Stimulated activated memory B cell treated with anti-CD40 and anti-IgM and Interleukin-4, amounts not matched to agents 10 μg/mL and 1 μg/mL and 100 μg/mL, for 72 hours (primary cell): ENCODE data around the gene MED9.
"Not testable (repeated sequence)": the region's sequence is repeated elsewhere in the genome, so short reads cannot be mapped to it uniquely, and the experiment has no call there.

Experiments
- ATAC-seq: fragments of 150-1000 bp; cut with Tn5 transposase; 2 replicates; pipeline ENCODE4 v1.10.0; 2021
- H3K27ac Mint-ChIP-seq: one replicate; pipeline ENCODE4 v1.8.0; 2022; ENCODE audit warnings: mild to moderate bottlenecking, mixed read lengths
- H3K27me3 Mint-ChIP-seq: one replicate; pipeline ENCODE4 v1.8.0; 2022; ENCODE audit warnings: mixed read lengths
- H3K36me3 Mint-ChIP-seq: one replicate; pipeline ENCODE4 v1.8.0; 2022; ENCODE audit warnings: mixed read lengths
- H3K4me1 Mint-ChIP-seq: one replicate; pipeline ENCODE4 v1.8.0; 2022; ENCODE audit warnings: mixed read lengths
- H3K4me3 Mint-ChIP-seq: one replicate; pipeline ENCODE4 v1.8.0; 2022; ENCODE audit warnings: mild to moderate bottlenecking, moderate library complexity, mixed read lengths
- H3K9me3 Mint-ChIP-seq: one replicate; pipeline ENCODE4 v1.8.0; 2022; ENCODE audit warnings: mixed read lengths

The MED9 gene

DNA sequence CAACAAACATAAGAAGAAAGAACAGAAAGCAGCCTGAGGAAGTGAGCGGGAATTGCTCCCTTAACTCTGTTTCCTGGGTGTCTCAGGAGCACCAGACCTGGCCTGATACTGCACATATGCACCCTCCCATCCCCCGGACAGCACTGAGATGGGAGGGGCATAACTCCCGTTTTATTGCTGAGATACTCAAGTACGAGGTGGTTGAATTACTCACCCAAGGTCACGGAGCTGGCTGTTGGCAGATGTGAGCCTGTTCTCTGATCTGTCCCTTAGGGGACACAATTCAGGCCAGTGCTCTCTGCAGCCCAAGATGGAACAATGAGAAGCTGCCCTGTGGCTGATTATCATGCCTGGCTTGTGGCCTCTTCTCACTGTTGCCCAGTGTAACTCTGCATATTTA is 9.1 kb upstream of the MED9 start:
- Mint-ChIP-seq H3K4me1 (no peaks in the 10 kb centered on the region), H3K4me3 (no peak overlapping the region), H3K9me3 (peaks cover 3% of the 10 kb centered on the region), H3K27ac (no peak overlapping the region), H3K36me3 (no peaks in the 10 kb centered on the region), H3K27me3 (peaks cover 73% of the 10 kb centered on the region)
- no peak for ATAC-seq

DNA sequence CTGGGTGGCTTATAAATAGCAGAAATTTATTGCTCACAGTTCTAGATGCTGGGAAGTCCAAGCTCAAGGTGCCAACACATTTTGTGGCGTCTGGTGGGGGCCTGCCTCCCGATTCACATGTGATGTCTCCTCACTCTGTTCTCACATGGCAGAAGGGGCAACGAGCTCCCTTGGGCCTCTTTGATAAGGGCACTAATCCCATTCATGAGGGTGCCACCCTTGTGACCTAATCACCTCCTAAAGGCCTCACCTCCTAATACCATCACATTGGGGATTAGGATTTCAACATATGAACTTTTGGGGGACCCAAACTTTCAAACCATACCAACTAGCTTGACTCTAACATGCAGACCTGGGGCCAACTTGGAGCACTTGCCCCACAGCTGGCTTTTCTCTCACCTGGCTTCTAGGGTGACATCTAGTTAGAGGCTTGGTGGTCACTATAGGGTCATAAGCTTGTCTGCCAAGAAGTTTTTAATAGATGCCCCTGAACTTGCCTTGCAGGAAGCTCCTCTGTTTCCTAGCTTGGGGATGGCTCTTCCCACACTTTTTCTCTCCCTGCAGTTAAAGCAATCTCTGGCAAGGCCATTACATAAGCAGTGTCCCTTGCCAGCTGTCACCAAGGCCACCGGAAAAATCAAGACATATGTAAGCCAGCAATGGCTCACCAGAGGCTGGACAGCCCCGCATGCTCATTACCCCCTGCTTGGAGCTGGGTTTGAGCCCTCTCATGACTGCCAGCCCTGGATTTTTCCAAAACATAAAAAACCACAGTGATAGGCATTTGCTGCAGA is 8.4 kb upstream of the MED9 start:
- no peak for ATAC-seq
- no peaks in the 10 kb centered on the region for H3K36me3 Mint-ChIP-seq
- no peak overlapping the region for H3K4me3 Mint-ChIP-seq
- H3K27ac Mint-ChIP-seq = no peak overlapping the region
- H3K9me3 Mint-ChIP-seq = peaks cover 3% of the 10 kb centered on the region
- H3K4me1 Mint-ChIP-seq = no peaks in the 10 kb centered on the region
- H3K27me3 Mint-ChIP-seq = peaks cover 73% of the 10 kb centered on the region

DNA sequence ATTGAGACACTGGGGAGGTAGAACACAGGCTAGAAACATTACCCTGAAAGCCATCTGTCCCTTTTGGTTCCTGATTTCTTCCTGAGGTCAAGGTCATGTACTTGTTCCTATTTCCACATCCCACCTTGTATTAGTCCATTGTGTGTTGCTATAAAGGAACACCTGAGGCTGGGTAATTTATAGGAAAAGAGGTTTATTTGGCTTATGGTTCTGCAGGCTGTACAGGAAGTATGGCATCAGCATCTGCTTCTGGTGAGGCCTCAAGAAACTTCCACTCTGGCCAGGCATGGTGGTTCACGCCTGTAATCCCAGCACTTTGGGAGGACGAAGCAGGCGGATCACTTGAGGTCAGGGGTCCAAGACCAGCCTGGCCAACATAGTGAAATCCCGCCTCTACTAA is 7.4 kb upstream of the MED9 start:
- H3K27ac Mint-ChIP-seq = no peak overlapping the region
- H3K4me1 Mint-ChIP-seq = no peaks in the 10 kb centered on the region
- H3K27me3 Mint-ChIP-seq = peaks cover 63% of the 10 kb centered on the region
- H3K36me3 Mint-ChIP-seq = no peaks in the 10 kb centered on the region
- H3K9me3 Mint-ChIP-seq = peaks cover 3% of the 10 kb centered on the region
- no peak overlapping the region for H3K4me3 Mint-ChIP-seq
- no peak for ATAC-seq

DNA sequence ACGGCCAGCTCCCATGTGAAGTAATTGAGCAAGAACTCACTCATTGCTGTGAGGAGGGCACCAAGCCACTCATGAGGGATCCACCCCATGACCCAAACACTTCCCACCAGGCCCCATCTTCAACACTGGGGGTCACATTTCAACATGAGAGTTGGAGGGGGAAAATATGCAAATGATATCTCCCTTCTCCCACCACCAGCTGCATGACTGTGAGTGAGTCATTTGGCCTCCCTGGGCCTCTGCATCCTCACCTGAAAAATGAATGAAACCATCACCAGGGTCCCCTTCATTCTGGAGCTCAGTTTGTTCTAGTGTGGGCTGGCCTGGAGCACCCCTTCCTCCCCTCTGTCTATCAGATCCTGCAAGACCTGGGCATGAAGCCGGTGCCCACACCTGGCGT is 6.8 kb upstream of the MED9 start:
- no peak overlapping the region for H3K27ac Mint-ChIP-seq
- no peaks in the 10 kb centered on the region for H3K4me1 Mint-ChIP-seq
- no peak for ATAC-seq
- no peak overlapping the region for H3K4me3 Mint-ChIP-seq
- H3K9me3 Mint-ChIP-seq = peaks cover 3% of the 10 kb centered on the region
- no peaks in the 10 kb centered on the region for H3K36me3 Mint-ChIP-seq
- H3K27me3 Mint-ChIP-seq = peaks cover 58% of the 10 kb centered on the region

DNA sequence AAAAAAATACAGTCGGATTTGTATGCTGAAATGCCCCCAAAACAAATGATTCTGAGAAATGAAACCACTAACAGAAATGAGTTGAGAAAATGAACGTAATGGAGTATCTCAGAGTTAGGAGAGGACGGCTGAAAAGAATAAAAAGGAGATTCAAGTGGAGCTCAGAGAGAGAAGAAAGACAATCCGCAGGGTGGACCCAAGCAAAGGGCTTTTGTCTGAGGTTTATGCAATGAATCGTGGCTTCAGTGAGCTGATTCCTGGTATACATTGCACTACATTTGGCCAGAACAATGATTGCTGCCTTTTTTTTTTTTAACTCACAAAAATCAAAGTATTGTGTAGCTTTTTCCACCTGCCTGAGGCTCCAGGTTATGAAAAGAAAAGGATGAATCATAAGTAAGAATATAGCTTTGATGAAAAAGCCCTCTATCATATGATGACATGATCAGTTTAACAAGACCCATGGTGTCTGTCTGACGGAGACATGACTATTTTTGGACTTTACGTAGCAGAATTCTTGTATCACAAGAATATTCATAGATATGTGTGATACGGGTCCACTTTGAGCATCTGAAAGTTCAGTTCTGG is 4.4 kb upstream of the MED9 start:
- Mint-ChIP-seq H3K9me3 (peaks cover 3% of the 10 kb centered on the region), H3K4me3 (no peak overlapping the region), H3K27ac (no peak overlapping the region), H3K4me1 (peaks cover 2% of the 10 kb centered on the region), H3K27me3 (peaks cover 51% of the 10 kb centered on the region), H3K36me3 (no peaks in the 10 kb centered on the region)
- ATAC-seq = no peak

DNA sequence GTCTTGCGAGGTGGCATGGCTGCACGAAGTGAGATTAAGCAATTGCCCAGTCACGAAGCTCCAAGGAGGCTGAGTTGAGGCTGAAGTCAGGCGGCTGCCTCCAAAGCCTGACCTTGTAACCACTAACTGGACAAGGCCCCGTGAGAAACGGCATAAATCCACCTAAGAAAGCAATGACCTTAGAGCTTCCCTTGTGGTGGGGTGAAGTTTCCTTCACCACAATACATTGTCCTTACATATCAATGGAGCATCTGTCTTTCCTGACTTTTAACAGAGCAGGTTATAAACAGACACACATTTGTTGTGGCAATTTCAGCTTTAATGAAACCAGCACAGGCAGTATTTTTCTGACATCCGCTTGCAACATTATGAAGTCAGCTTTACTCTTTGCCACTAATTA is 2.5 kb upstream of the MED9 start:
- Mint-ChIP-seq H3K27me3 (peaks cover 32% of the 10 kb centered on the region), H3K36me3 (no peaks in the 10 kb centered on the region), H3K4me1 (peaks cover 18% of the 10 kb centered on the region), H3K9me3 (no peaks in the 10 kb centered on the region), H3K4me3 (no peak overlapping the region), H3K27ac (no peak overlapping the region)
- no peak for ATAC-seq

DNA sequence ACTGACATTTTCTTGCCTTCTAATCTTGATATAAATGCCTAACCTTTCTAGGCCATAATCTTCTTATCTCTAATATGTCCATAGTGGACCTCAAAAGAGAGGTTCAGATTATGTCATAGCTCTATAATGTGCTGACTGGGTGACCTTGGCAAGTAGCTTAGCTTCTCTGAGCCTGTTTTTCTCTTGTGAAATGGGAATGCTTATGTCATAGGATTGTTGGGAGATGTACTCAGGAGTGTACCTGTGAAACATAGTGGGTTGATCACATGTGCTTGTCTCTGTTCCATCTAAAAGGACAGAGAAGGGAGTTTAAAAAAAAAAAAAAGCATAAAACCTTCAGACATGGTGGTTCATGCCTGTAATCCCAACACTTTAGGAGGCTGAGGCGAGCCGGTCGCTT is 2.4 kb downstream of the MED9 start:
- Mint-ChIP-seq H3K4me3 (no peak overlapping the region), H3K9me3 (no peaks in the 10 kb centered on the region), H3K36me3 (peaks cover 6% of the 10 kb centered on the region), H3K27me3 (peaks cover 7% of the 10 kb centered on the region), H3K4me1 (peaks cover 50% of the 10 kb centered on the region), H3K27ac (no peak overlapping the region)
- ATAC-seq = no peak

DNA sequence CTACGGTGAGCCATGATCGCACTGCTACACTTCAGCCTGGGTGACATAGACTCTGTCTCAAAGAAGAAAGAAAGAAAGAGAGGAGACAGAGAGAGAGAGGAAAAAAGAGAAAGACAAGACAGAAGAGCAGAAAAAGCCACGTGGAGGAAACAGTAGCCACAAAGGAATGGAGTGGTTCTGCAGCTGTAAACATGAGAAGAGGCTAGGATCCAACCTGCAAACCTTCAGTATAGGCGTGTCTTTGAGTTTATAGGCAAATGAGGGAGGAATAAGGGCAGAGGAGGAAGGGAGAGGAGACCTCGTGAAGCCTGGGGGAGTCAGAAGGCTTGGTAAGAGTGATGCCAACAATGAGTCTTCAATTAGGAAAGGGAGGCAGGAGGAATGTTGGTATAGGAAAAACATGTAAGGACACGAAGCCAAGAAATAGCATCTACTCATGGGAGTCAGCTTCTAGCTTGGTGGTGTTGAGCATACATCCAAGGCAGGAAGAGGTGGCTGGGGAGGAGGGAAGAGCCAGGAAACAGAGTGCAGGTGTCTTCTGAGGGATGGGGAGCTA is 3.9 kb downstream of the MED9 start:
- Mint-ChIP-seq H3K27ac (no peak overlapping the region), H3K36me3 (peaks cover 13% of the 10 kb centered on the region), H3K4me1 (peaks cover 61% of the 10 kb centered on the region), H3K4me3 (no peak overlapping the region), H3K9me3 (no peaks in the 10 kb centered on the region), H3K27me3 (peaks cover under 1% of the 10 kb centered on the region)
- ATAC-seq = no peak

DNA sequence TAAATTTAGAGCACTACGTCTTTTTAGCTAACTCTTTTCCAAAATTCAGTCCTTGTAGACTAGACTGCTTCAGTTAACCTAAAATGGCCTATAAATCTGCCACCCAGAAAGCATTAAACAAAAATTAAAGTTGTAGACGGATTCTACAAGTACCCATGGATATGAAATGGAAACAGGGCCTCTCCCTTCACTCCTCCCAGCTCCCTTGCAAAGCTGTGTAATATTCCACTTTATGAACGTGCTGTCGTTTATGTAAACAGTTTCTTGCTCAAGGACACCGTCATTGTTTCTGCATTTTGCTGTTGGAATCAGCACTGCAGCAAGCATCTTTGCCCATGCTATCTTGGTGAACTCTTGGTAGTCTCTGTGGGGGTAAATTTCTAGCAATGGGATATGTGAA is 5.1 kb downstream of the MED9 start:
- Mint-ChIP-seq H3K27ac (no peak overlapping the region), H3K36me3 (peaks cover 15% of the 10 kb centered on the region), H3K4me1 (peaks cover 61% of the 10 kb centered on the region), H3K27me3 (no peaks in the 10 kb centered on the region), H3K9me3 (no peaks in the 10 kb centered on the region), H3K4me3 (no peak overlapping the region)
- no peak for ATAC-seq

DNA sequence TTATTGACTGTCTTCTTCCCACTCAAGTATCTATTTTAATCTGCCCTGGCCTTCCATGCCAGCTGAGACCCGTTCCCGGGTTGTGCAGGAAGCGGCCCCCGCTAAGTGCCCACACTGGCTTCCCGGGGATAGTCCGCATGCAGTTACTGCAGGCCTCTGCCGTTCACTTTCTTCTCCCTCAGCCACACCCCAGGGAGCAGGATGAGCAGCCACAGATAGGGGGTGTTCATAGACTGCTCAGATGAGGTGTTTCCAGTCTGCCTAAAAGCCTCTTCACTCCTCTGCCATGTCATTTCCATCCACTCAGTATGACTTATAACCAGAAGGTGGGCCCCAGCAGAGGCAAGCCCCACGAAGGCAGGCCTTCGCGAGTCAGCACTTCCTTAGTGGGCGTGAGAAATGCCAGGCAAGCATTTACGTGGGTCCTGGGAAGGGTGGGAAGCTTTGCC is 7.7 kb downstream of the MED9 start:
- H3K4me3 Mint-ChIP-seq = no peak overlapping the region

DNA sequence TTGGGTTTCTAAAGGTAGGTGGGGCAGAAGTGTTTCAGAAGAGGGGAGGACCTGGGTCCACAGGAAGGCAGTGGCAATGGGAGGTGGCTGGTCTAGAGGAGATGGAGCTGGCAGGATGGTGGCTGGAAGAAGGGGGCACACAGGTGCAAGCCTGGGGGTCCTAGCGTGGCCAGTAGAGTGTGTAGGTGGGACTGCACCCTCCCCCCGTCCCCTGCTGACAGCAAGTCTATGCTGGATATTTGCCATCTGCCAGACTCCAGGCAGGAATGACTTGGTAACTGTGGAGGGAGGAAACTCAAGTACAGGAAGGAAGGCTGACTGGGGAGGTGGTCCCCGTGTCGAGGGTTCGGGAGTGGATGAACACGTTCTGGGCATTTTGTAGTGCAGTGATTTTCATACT is 8.6 kb downstream of the MED9 start:
- H3K4me1 Mint-ChIP-seq = peaks cover 37% of the 10 kb centered on the region
- no peak overlapping the region for H3K4me3 Mint-ChIP-seq
- ATAC-seq = no peak
- peaks cover 29% of the 10 kb centered on the region for H3K36me3 Mint-ChIP-seq
- no peaks in the 10 kb centered on the region for H3K27me3 Mint-ChIP-seq
- H3K27ac Mint-ChIP-seq = no peak overlapping the region
- no peaks in the 10 kb centered on the region for H3K9me3 Mint-ChIP-seq

More for the DNA sequence above, 7.7 kb downstream of the MED9 start:
- no peak overlapping the region for H3K27ac Mint-ChIP-seq
- H3K36me3 Mint-ChIP-seq = peaks cover 29% of the 10 kb centered on the region
- no peak for ATAC-seq
- H3K27me3 Mint-ChIP-seq = no peaks in the 10 kb centered on the region
- H3K4me1 Mint-ChIP-seq = peaks cover 41% of the 10 kb centered on the region
- no peaks in the 10 kb centered on the region for H3K9me3 Mint-ChIP-seq

DNA sequence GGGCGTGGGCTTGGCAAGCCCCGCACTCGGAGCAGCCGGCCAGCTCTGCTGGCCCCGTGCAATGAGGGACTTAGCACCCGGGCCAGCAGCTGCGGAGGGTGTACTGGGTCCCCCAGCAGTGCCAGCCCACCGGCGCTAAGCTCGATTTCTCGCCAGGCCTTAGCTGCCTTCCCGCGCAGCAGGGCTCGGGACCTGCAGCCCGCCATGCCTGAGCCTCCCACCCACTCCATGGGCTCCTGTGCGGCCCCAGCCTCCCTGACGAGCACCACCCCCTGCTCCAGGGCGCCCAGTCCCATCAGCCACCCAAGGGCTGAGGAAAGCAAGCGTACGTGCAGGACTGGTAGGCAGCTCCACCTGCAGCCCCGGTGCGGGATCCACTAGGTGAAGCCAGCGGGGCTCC is 9.6 kb downstream of the MED9 start:
- not testable (repeated sequence) for H3K27me3 Mint-ChIP-seq, H3K9me3 Mint-ChIP-seq, ATAC-seq, H3K4me3 Mint-ChIP-seq, H3K27ac Mint-ChIP-seq
- Mint-ChIP-seq H3K36me3 (peaks cover 37% of the 10 kb centered on the region), H3K4me1 (peaks cover 30% of the 10 kb centered on the region)

DNA sequence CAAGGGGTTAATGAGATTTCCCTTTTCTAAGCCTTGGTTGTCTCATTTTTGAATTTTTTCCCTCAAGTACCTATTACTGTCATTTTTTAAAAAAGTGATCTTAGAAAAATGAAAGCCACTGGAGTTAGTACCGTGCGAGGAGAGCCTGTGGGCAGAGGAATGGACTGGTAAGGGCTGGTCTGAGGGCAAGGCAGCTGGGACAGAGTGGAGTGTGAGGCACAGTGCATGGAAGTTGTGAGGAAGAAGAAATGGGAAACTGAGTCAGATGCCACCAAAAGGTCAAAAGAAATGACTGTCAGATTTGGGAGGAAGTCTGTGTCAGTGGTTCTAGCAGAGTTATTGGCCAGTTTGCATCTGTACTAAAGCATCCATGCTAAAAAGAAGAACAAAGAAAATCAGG is 11.2 kb downstream of the MED9 start:
- Mint-ChIP-seq H3K4me3 (no peak overlapping the region), H3K27me3 (no peaks in the 10 kb centered on the region)

DNA sequence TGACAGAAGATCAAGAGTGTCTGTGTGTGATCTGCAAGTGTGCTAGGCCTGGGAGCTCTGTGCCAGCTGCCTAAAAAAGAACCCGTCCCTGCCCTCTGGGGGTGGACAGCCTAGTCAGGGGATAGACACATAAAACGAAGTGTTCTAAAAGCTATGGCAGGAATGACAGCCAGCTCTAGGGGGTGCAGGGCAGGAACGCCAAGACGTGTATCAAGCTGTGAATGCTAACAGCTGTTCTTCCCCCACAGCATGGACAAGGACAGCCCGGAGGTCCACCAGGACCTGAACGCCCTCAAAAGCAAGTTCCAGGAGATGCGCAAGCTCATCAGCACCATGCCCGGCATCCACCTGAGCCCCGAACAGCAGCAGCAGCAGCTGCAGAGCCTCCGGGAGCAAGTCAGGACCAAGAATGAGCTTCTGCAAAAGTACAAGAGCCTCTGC is 14.3 kb downstream of the MED9 start:
- Mint-ChIP-seq H3K27ac (no peak overlapping the region), H3K27me3 (peaks cover 11% of the 10 kb centered on the region), H3K36me3 (peaks cover 37% of the 10 kb centered on the region), H3K9me3 (no peaks in the 10 kb centered on the region), H3K4me1 (peaks cover 15% of the 10 kb centered on the region), H3K4me3 (no peak overlapping the region)
- no peak for ATAC-seq

More for the DNA sequence above, 11.2 kb downstream of the MED9 start:
- Mint-ChIP-seq H3K27ac (no peak overlapping the region), H3K36me3 (peaks cover 49% of the 10 kb centered on the region), H3K9me3 (no peaks in the 10 kb centered on the region), H3K4me1 (peaks cover 16% of the 10 kb centered on the region)
- no peak for ATAC-seq

DNA sequence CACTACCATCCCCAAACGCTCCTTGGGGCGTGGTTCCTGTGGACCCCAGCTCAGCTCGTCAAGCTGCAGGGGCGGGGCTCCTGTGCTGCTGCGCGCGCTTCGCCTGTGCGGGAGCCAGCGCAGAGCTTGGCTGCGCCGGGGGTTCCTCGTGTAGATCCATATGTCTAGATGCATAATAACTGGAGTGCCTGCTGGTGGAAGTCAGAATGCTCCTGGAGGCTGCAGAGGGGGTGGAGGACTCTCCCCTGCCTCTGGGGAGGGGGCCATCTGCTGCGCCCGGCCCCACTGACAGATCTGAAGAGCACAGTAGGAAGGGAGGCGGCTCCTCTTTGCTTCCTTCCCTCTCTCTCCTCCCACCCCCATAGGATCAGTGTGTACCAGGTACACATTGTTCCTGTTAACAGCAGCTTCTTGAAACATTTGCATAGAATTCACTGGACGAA is 14.8 kb downstream of the MED9 start:
- Mint-ChIP-seq H3K36me3 (peaks cover 37% of the 10 kb centered on the region), H3K27me3 (peaks cover 12% of the 10 kb centered on the region), H3K27ac (no peak overlapping the region)

DNA sequence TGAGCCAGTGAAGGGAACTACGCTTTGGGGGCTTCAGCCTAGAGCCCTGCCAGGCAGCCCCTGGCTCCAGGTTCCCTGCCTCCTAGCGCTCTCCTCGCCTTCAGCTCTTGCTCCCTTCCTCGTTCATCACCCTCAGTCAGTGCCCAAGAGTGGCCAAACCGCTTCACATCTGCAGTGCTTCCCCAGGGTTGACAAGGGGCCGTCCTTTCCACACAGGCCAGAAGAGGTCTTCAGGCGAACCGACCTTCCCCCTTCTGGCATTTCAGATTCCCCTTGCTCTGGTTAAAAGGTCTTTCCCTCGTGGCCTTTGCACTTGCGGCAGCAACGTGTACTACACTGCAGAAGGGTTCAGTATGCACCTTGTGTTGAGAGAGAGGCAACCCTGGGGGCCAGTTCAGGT is 15.3 kb downstream of the MED9 start:
- Mint-ChIP-seq H3K27ac (no peak overlapping the region), H3K4me1 (peaks cover 16% of the 10 kb centered on the region), H3K36me3 (peaks cover 35% of the 10 kb centered on the region), H3K9me3 (no peaks in the 10 kb centered on the region), H3K4me3 (no peak overlapping the region), H3K27me3 (peaks cover 12% of the 10 kb centered on the region)
- no peak for ATAC-seq

More for the DNA sequence above, 14.8 kb downstream of the MED9 start:
- no peak for ATAC-seq
- H3K4me3 Mint-ChIP-seq = no peak overlapping the region
- peaks cover 15% of the 10 kb centered on the region for H3K4me1 Mint-ChIP-seq
- no peaks in the 10 kb centered on the region for H3K9me3 Mint-ChIP-seq
